ENCODE measurements around the gene UFD1. TPM values are rescaled to one million over a fixed set of nuclear protein-coding genes. Genes with fewer than 3 reads are reported as not detected.

UFD1 gene
- total and polyA plus RNA-seq, 8 donors, result 3.8 to 86.6 (median 51.3) TPM

DNA sequence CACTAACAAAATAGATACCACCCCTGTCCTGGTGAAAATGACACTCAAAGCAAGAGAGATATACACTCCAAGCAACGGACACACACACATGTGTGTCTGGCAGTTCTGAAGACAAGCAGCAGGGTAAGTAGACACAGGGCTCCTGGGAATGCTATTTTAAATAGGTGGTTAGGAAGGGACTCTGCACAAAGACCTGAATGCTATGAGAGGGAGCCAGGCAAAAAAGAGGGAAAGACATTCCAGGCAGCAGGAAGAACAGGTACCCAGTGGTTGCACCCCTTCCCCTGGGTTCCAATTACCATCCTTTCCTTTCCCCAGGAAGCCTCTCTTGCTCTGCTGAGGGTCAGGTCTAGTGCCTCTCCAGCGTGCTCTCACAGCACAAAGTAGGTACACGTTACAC is 3.0 kb downstream of the UFD1 start:
- 64 to 85% (median 74%) methylated on average over 3 of the region's 3 CpGs for WGBS, 5 donors
- intact Hi-C loops (cut with DNase I; ENCODE audit: low total_unique reads), result loop anchor here (5.0 kb wide), 1 partner anchor 44 kb away; the partner anchor contains the start of genes HIRA and MRPL40

DNA sequence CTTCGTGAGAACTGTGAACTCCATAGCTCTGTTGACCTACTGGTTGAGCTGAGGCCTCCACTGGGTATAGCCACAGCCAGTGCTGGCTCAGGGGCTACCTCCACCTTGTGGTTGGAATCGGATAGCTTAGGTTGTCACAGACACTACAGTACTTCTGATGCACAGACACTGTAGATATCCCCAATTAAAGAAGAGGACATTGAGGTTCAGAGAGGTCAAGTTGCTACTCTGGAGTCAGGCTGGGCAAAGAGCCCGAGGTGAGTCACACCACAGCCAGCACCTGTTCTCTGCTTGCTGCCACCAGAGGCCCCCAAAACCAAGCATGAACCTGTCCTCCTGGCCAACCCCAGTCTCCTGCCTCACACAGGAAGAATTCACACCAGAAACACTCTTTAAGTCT is 5.4 kb downstream of the UFD1 start:
- no peak for DNase-seq
- WGBS, 5 donors, result 61 to 82% (median 72%) methylated on average over 3 of the region's 3 CpGs
- Histone ChIP-seq H3K27ac (no peak overlapping the region), H3K36me3 (peaks cover 59 to 75% (median 69%) of the 10 kb centered on the region in 4 donors), H3K4me3 (no peak overlapping the region), H3K27me3 (no peaks in the 10 kb centered on the region), H3K9me3 (no peaks in the 10 kb centered on the region), H3K4me1 (peaks cover 8 to 36% (median 25%) of the 10 kb centered on the region in 4 donors)
- no peak for TF ChIP-seq POLR2A (IDR thresholded peaks at IDR 0.05)
- TF ChIP-seq EP300 (IDR thresholded peaks at IDR 0.05), result no peak
- TF ChIP-seq, protein P1, sequence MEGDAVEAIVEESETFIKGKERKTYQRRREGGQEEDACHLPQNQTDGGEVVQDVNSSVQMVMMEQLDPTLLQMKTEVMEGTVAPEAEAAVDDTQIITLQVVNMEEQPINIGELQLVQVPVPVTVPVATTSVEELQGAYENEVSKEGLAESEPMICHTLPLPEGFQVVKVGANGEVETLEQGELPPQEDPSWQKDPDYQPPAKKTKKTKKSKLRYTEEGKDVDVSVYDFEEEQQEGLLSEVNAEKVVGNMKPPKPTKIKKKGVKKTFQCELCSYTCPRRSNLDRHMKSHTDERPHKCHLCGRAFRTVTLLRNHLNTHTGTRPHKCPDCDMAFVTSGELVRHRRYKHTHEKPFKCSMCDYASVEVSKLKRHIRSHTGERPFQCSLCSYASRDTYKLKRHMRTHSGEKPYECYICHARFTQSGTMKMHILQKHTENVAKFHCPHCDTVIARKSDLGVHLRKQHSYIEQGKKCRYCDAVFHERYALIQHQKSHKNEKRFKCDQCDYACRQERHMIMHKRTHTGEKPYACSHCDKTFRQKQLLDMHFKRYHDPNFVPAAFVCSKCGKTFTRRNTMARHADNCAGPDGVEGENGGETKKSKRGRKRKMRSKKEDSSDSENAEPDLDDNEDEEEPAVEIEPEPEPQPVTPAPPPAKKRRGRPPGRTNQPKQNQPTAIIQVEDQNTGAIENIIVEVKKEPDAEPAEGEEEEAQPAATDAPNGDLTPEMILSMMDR (IDR thresholded peaks at IDR 0.05), result no peak
- TF ChIP-seq POLR2AphosphoS5 (IDR thresholded peaks at IDR 0.05), result no peak
- intact Hi-C loops (cut with DNase I; ENCODE audit: low total_unique reads), result no loop called here

More for the DNA sequence above, 3.0 kb downstream of the UFD1 start:
- TF ChIP-seq, protein P1 (IDR thresholded peaks at IDR 0.05), result no peak
- TF ChIP-seq POLR2AphosphoS5 (IDR thresholded peaks at IDR 0.05) (no peak), EP300 (IDR thresholded peaks at IDR 0.05) (no peak), POLR2A (IDR thresholded peaks at IDR 0.05) (no peak)
- Histone ChIP-seq H3K4me3 (no peak overlapping the region), H3K4me1 (peaks cover 12 to 45% (median 33%) of the 10 kb centered on the region in 4 donors), H3K27me3 (no peaks in the 10 kb centered on the region), H3K9me3 (no peaks in the 10 kb centered on the region), H3K27ac (no peak overlapping the region), H3K36me3 (peaks cover 34 to 51% (median 45%) of the 10 kb centered on the region in 4 donors)
- no peak for DNase-seq

DNA sequence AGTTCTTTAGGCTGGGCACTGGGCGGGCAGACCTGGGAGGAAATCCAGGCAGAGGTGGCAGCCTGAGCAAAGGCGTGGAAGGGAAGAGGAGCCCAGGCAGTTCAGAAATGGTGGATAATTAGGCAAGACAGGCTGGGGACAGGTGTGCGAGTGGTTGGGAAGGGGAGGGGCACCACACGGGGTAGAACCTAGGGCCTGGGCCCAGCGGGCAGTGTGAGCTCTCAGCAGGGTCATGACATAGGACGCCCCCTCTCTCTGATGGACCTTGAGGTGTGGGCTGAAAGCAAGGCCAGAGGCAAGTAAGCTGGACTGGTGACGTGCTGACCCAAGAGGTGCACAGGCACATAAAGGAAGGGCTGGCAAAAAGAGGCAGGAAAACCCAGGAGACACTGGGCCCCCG is 6.8 kb downstream of the UFD1 start:
- Histone ChIP-seq H3K9me3 (no peaks in the 10 kb centered on the region), H3K4me3 (no peak overlapping the region), H3K4me1 (peaks cover 4 to 25% (median 14%) of the 10 kb centered on the region in 4 donors), H3K36me3 (peaks cover 71 to 89% (median 83%) of the 10 kb centered on the region in 4 donors), H3K27ac (no peak overlapping the region), H3K27me3 (no peaks in the 10 kb centered on the region)
- 89 to 96% (median 92%) methylated on average over 8 of the region's 8 CpGs for WGBS, 5 donors
- TF ChIP-seq POLR2AphosphoS5 (IDR thresholded peaks at IDR 0.05), result no peak
- TF ChIP-seq, protein P1 (IDR thresholded peaks at IDR 0.05), result no peak
- no peak for TF ChIP-seq POLR2A (IDR thresholded peaks at IDR 0.05)
- no peak for TF ChIP-seq EP300 (IDR thresholded peaks at IDR 0.05)
- DNase-seq, result no peak
- intact Hi-C loops (cut with DNase I; ENCODE audit: low total_unique reads), result no loop called here

DNA sequence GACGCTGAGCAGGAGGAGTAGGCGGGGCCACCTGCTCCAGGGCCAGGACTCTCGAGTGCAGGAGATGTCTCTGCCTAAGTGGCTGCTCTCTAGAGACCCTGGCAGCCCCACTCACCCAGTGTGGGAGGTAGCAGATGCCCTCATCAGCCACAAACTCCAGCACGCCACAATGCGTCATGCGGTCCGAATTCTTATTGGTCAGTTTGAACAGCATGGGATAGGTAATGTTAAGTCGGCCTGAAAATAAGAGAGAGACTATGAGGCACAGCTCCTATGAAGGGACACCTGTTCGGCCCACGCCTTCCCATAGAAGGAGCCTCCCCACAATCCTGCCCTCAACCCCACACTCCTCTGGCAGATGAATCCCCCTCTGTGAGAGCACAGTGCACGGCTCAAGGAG is 7.4 kb downstream of the UFD1 start:
- TF ChIP-seq, protein P1 (IDR thresholded peaks at IDR 0.05), result no peak
- TF ChIP-seq POLR2A (IDR thresholded peaks at IDR 0.05) (no peak), POLR2AphosphoS5 (IDR thresholded peaks at IDR 0.05) (no peak), EP300 (IDR thresholded peaks at IDR 0.05) (no peak)
- 88 to 94% (median 91%) methylated on average over 10 to 11 of the region's 11 CpGs for WGBS, 5 donors
- no peak overlapping the region for H3K27ac ChIP-seq
- peaks cover 0 to 19% (median 10%) of the 10 kb centered on the region in 4 donors for H3K4me1 ChIP-seq
- H3K36me3 ChIP-seq, result peaks cover 78 to 95% (median 89%) of the 10 kb centered on the region in 4 donors
- intact Hi-C loops (cut with DNase I; ENCODE audit: low total_unique reads), result no loop called here
- no peaks in the 10 kb centered on the region for H3K9me3 ChIP-seq
- H3K27me3 ChIP-seq, result no peaks in the 10 kb centered on the region
- H3K4me3 ChIP-seq, result no peak overlapping the region
- DNase-seq, result no peak
